AG20443 (cell line): ENCODE measurements around the gene CCDC175.

Source experiments
- DNase-seq: peaks from one replicate; pipeline ENCODE4 v3.0.0; 2012; ENCODE audit warnings: low spot score, mixed read lengths

The CCDC175 gene

DNA sequence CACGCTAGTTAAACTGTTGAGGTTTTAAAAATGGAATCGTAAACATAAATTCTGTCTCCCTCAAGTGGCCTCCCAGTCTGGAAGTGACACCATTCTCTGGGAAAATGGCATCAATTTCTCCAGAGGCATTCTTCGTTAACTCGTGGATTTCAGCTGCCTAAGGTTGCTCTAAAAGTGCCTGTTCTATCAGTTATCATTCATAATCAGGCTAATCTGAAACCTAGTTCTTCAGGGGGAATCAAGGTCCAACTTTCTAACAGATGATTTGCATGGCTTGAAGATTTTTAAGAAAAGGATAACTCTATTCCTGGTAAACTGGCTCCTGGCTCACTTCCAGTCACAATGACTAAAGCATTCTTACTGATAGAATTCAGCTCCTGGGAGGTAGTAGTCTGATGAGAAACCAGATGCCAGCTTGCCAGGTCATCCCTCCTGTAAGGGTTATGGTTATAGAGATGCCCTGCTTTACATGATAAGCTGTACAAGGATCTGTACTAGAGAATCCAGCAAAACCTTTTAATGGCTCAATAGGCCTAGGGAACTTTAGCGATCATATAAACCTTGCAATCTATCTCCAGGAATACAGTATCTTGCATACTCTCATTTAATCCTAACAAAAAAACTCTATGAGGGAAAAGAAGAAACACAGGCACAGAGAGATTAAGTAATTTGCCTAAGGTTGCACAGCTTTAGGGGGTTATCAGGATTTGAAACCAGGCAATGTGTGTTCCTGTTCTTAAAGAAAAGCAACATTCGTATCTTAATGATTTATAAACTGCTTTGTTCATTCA lies 93.9 kb downstream of the CCDC175 start:
- DNase-seq = peak; percentile 58

DNA sequence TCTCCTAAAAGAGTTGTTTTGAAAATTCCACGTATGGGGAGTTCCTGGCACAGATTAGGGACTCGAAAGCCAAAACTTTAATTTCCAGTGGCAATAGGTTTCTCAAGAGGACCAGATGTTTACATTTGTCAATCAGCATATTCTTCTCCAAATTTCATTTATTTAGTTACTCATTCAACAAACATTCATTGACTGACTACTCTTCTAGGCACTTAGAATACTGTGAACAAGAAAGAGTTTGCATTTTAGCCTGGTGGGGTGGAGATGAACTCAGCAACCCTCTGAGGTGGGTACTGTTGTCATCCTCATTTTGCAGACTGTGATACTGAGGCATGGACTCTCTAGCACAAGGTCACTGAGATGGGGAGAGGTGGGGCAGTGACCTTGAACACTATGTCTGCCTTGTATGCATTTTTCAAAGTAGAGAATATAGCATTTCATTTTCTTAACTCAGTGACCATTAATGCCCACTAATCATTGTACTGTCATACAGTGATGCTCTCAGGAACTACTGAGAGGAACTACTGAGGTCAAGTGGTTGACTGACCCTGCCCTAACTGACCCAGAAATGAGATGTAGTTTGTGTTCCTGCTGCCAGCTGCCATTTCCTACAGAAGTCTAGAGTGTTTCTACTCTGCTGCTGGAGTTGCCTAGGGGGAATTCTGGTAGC lies 94.6 kb downstream of the CCDC175 start:
- peak; percentile 35 for DNase-seq

DNA sequence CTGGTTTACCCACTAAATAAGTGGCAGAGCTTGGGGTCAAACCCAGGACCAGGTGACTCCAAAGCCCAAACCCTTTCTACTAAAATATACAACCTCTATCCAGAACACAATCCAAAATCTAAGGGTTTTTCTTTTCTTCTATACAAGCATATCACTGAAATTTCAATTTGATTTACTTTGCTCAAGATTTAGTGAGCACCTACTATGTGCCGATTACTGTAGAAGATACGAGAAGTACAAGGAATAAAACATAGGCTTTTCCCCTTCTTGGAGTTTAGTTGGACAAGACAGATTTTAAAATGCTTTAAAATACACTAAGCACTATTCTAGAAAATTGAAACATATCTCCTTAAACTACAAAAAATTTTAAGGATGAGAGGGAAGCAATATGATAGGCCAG lies 95.2 kb downstream of the CCDC175 start:
- DNase-seq = no peak

DNA sequence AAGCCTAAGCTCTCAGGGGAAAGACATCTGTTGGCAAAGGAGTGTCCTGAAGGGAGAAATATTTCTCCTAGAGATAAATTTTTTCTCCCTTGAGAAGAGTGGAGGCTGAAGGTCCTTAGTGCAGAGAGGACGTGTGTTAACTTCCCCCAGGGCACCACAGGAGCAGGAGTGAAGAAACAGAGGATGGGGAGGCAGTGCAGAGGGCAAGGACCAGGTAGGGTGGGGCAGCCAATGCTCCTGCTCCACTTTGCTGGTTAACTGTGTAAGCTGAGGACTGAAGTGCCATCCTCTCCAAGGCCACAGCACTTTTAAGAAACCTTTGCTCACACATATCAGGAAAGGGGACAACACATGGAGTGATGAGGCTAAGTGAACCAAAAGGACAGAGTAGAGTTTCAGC lies 96.4 kb downstream of the CCDC175 start:
- DNase-seq = no peak

DNA sequence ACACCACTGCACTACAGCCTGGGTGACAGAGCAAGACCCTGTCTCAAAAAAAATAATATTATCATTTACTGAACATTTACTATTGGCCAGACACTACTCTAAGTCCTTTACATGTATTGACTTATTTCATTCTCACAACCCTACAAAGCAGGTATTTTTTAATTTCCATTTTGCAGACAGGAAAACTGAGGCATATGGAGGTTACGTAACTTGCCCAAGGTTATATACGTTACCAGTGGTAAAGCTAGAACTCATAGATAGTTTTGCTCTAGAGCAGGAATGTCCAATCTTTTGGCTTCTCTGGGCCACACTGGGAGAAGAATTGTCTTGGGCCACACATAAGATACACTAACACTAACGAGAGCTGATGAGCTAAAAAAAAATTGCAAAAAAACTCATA lies 98.1 kb downstream of the CCDC175 start:
- DNase-seq = no peak

DNA sequence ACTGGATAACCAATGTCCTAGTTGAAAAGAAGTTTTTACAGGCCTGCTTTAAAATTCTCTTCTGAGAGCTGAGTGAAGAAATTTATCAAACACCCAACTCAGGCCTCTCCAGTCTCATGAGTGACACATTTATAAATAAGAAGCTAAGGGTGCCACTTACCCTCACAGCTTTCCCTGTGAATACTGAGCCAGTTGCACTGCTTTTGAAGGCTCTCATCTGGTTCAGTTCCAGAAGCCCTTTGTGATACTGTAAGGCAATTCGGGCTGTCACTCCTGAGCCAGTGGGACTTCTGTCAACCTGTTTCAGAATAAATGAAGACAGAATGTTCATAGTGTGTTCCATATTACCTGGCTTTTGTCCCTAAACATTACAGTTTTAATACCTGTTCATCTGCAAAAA lies 100.9 kb downstream of the CCDC175 start:
- no peak for DNase-seq

DNA sequence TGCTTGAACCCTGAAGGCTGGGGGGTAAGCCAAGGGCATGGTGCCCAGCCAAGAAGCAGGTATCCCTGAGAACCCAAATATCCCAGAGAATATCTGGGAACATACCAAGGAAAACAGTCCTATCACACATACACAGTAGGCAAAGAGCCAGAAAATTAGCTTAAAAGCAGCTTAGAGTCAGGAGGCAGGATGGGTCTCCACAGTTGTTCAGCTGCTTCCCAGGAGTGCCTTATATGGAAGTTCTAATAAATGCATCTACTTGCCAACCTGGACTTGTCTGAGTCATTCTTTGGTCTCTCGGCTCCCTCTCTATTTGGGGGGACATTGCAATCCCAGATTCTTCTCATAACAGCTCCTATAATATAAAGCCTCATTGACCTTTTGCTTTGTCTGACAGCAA lies 102.4 kb downstream of the CCDC175 start:
- DNase-seq = no peak

DNA sequence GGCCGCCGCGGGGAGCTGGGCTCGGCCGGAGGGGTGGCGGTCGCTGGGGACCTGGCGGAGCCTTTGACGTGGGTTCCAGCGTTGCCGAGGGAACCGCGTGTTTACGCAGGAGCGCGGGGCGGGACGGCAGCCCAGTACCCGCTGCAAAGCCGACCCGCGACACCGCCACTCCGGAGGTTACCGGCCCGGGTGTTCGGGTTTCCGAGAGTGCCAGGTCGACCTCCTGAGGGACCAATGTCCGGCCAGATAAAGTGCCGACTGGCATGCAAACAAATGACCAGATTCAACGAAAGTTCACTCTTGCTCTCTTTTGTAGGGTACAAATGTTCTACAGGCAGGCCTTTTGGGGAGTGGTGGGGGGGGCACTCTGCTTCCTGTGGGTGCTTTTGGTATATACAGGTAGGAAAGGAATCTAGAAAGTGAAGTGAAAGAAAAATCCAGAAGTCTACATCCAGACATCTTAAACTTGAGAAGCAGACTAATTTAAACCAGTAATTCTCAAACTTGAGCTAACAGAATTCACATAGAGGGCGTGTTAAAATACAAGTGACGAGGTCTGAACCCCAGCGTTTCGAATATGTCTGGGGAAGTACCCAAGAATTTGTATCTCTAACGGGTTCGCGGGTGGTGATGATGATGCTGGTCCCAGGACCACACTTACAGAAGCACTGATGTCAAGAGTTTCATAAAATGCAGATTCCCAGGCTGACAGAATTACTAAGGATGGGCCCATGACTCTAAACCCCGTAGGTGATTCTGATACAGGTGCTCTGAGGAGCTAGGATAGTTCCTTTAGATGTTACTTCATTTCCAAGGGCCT lies 111.1 kb downstream of the CCDC175 start, which contains the start of gene GPR135:
GPR135 (minus strand) TSS at position 65 of the 820 bp plus-strand sequence. CDS start 154 bp downstream, outside the sequence.
- no peak for DNase-seq

DNA sequence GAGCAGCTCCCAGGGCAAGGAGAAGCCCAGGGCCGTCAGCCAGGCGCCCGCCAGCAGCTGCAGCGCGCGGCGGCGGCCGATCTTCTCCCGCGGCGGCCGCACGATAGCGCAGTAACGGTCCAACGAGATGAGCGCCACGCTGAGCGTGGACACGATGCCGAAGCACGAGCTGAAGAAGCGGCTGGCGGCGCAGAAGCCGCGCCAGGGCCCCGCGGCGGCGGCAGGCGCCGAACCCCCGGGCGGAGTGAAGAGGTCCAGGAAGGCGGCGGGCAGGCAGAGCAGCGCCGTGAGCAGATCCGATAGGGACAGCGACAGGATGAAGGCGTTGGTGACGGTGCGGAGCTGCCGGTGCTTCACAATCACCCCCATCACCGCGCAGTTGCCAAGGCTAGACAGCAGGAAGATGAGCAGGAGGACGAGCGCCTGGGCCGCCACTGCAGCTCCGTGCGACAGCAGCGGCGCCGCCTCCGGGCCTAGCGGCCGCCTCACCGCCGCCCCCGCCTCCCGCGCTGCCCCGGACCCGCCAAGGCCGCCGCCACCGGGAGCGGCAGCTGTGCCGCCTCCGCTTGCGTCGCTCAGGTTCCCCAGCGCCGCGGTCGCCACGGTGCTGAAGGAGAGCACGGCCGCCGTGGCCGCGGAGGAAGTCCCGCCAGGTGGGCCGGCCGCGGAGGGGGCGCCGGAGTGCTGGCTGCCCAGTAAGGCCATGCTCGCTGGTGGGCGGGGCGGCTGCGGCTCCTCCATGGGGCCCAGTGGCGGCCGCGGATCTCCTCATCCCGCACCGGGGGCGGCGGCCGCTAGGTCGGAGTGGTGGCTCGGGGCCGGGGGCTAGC lies 111.9 kb downstream of the CCDC175 start:
- peak; percentile 79 for DNase-seq

DNA sequence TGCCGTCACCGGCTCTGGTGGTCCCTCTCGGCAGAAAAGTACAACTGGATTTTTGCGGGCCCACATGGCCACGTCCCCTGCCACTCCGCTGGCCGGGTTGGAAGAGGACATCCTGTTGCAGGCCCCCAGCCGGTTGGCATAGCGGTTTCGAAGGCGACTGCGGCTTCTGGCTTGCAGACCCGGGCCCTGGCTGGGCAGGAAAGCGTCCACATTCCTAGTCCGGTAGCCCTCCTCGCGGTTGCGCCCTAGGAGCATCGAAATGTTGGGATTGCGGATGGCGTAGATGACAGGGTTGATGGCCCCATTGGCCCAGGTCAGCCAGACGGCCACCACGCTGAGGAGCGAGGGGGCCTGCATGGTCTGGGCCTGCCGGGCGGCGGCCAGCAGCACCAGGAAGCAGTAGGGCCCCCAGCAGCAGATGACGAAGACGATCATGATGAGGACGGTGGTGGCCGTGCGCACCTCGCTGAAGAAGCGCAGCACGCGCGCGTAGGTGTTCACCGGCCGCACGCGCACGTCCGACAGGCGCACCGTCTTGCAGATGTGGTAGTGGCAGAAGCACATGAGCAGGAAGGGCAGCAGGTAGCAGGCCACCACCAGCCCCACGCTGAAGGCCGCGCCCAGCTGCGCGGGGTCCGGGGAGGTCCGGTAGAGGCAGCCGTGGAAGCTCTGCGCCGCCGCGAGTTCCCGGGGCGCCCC lies 112.7 kb downstream of the CCDC175 start:
- DNase-seq = no peak

DNA sequence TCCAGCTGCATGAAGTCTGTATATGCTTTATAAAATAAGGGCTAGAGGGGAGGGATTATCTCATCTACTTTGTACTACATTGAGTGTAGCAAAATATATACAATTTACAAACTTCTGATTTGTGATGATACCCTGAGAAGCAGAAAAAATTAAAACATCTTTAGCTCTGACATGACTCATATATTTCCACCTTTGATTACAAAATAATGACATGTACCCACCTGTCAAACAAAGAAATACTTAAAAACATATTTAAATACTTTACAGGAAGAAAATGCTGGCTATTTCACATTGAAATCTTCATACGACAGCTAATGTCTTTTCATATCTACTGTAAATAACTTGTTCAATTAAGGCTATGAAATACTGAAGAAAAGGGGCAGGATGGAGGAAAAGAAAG lies 114.7 kb downstream of the CCDC175 start:
- DNase-seq = no peak

DNA sequence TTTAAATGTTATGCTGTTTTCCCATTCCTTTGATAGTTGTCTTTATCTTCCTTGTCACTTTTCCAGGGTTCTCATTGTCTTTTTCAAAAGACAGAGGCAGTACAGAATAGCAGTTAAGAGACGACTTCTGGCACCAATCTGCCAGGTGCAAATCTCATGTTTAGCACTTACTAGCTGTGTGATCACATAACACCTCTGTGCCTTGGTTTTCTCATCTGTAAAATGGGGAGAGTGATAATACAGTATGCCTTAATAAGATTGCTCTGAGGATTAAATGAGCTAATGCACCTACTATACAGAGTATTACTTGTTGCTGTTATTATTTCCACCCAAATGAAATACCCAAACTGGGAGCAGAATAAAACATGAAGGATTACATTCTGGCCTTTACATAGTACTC lies 116.2 kb downstream of the CCDC175 start:
- DNase-seq = no peak

DNA sequence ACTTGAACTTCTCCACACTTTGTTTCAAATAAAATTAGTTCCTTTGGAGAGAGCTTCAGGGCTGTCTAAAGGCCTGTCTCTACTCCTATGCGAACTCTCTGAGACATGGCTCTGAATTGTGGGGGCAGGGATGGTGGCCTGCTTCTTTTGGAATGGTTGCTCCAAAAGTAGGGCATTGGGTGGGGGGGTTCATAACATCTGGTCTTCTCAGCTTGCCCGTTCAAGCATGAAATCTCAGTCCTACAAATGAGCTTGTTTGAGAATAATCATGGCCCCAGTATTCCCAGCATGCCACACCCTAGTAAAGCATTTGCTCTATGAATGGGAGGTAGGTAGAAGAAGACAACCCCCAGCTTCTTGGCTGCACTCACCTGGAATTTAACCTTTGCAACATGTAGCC lies 118.1 kb downstream of the CCDC175 start:
- DNase-seq = no peak

DNA sequence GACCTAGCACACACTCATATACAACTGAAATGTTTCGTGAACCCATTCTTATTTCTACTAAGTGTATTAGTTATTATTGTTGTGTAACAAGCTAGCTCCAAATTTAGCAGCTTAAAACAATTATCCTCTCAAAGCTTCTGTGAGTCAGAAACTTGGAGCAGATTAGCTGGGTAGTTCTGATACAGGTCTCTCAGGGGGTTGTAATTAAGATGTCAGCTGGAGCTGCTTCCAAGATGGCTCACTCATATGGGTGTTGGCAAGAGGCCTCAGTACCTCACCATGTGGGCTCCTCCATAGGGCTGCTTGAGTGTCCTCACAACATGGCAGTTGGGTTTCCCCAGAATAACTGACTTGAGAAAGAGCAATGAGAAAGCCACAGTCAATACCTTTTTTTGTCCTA lies 121.2 kb downstream of the CCDC175 start:
- DNase-seq = peak; percentile 24
